Retinal pigment epithelial cell (primary cell): ENCODE measurements around the gene C7.

Source experiments
- DNase-seq: peaks from one replicate; pipeline ENCODE4 v3.0.0-alpha.2; 2010; ENCODE audit warnings: low read depth
- H3K4me3 ChIP-seq: 2 replicates; pipeline ENCODE4 v1.5.1; 2011; ENCODE audit warnings: mild to moderate bottlenecking, low read length, control low read depth, moderate library complexity
- TF ChIP-seq, protein P1 (sequence below): conservative IDR thresholded peaks from 2 replicates; pipeline ENCODE4 v1.5.1; 2011; ENCODE audit warnings: low read depth, low read length, control low read depth, inconsistent platforms

Gene C7

GRCh38 chr5:40904994-40905306 lies 4.3 kb upstream of the C7 start:
- H3K4me3 ChIP-seq = no peak overlapping the region
- DNase-seq = no peak
- TF ChIP-seq, protein P1, sequence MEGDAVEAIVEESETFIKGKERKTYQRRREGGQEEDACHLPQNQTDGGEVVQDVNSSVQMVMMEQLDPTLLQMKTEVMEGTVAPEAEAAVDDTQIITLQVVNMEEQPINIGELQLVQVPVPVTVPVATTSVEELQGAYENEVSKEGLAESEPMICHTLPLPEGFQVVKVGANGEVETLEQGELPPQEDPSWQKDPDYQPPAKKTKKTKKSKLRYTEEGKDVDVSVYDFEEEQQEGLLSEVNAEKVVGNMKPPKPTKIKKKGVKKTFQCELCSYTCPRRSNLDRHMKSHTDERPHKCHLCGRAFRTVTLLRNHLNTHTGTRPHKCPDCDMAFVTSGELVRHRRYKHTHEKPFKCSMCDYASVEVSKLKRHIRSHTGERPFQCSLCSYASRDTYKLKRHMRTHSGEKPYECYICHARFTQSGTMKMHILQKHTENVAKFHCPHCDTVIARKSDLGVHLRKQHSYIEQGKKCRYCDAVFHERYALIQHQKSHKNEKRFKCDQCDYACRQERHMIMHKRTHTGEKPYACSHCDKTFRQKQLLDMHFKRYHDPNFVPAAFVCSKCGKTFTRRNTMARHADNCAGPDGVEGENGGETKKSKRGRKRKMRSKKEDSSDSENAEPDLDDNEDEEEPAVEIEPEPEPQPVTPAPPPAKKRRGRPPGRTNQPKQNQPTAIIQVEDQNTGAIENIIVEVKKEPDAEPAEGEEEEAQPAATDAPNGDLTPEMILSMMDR = no peak

DNA sequence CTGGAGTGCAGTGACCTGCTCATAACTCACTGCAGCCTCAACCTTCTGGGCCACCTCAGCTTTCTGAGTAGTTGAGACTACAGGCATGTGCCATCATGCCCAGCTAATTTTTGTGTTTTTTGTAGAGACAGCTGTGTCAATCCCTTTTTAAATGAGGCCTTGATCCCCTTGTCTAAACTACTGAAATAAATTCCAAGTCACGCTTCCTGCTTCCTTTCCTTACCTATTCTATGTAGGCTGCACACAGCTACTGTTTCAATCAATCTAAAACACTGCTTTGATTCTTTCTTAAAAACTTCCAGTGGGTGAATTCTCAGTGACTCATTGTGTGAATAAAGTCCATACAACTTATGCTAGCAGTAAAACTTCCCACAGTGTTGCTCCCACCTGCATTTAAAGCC lies 2.9 kb upstream of the C7 start:
- TF ChIP-seq, protein P1 = no peak
- no peak overlapping the region for H3K4me3 ChIP-seq
- no peak for DNase-seq

DNA sequence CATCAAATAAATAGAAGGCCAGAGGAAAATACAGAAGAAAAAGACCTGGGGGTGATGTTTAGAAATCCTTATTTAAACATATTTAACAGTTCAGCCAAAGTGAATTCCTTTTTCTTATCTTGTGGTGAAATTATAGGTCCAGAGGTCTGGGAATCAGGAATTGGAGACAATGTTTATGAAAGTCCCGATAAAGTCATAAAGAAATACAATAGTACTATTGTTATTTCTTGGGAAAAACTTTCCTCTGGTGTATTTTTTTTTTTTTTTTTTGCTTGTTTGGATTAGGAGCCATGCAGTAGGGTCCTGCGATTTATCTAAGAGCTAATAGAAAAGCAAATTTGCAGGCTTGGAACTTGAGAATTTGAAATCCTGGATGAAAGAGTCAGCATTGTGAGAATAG lies 426 bp downstream of the C7 start:
- TF ChIP-seq, protein P1 = no peak
- no peak for DNase-seq
- H3K4me3 ChIP-seq = no peak overlapping the region

DNA sequence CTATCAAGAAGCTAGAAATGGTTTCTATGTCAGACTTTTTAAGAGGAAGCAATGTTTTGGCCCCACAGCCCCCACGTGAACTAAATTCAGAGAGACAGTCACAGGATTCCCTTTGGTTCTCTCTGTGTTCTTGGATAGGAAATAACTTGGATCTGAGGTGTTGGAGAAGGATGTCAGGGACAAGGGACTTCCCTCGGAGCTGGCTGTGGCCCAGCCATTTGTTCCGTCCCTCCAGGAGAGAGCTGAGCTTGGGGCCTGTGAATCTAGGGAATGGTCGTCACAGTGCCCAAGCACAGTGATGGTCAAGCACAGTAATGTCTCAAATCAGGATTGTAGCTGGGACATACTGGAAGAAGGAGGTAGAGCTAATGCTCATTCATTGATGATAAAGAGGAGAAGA lies 2.0 kb downstream of the C7 start:
- no peak overlapping the region for H3K4me3 ChIP-seq
- DNase-seq = no peak
- TF ChIP-seq, protein P1 = no peak

- no peak for DNase-seq
- H3K4me3 ChIP-seq = no peak overlapping the region
- TF ChIP-seq, protein P1 = no peak
These were observed 5.5 kb downstream of the C7 start for GRCh38 chr5:40914835-40915234.

DNA sequence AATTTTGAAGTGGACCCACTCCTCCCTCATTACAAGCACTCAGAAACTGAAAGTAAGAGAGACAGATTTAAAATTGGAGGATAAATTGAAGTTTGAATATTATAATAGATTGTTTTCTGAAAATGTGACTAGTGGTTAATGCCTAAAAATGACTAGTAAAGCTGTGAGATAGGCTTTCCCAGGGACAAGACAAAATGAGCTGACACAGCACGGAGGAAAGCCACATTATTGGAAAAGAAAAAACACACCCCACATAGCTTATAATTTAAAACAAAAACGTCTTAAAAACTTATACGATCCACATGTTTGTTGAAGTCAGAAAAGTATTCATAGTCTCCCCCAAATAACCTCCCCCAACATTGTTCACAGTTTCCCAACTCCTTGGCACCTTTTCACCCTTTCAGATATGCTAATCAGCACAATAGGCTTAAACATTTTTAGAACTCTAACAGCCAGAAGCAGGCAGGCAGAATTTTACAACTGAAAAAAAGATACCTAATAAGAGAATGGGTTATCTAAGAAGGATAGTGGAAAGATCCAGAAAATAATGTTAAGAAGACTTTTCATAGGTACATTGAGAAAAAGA lies 6.1 kb downstream of the C7 start:
- TF ChIP-seq, protein P1 = no peak
- no peak overlapping the region for H3K4me3 ChIP-seq
- no peak for DNase-seq

- TF ChIP-seq, protein P1 = no peak
- no peak for DNase-seq
- H3K4me3 ChIP-seq = no peak overlapping the region
These were observed 6.9 kb downstream of the C7 start for GRCh38 chr5:40916226-40916625.
